Pancreas (tissue), 10 donors: Measurements from ENCODE around the gene S100A12. TPM values are rescaled to one million over a fixed set of nuclear protein-coding genes. Genes with fewer than 3 reads are reported as not detected.

Source experiments
- ATAC-seq, 4 donors: fragments of 200-7000 bp; cut with Tn5 transposase; one replicate each; pipeline versions ENCODE4 v1.8.0 to v1.9.1; 2020; ENCODE audit warnings: mild to moderate bottlenecking in 4 of 4, moderate library complexity in 4 of 4
- DNase-seq, 6 donors: peaks; one replicate each; pipeline ENCODE4 v3.0.0-alpha.2; 2020
- FAIRE-seq: peaks from 2 replicates; lab custom pipeline; 2012; peaks lifted over from hg19 to GRCh38; lab: Jason Lieb, UNC
- H3K27ac ChIP-seq, 4 donors: fragments of 200-600 bp; sonication (generic); 1 replicate in 3 of 4; 2 replicates in 1 of 4; pipeline versions ENCODE4 v1.5.0 to v1.8.0; 2020
- H3K27me3 ChIP-seq, 4 donors: fragments of 200-600 bp; one replicate each; pipeline ENCODE4 v1.8.0; 2021
- H3K36me3 ChIP-seq, 3 donors: fragments of 200-600 bp; sonication (generic) in 1 of 3; one replicate each; pipeline versions ENCODE4 v1.5.0 to v1.8.0; 2020 to 2021
- H3K4me1 ChIP-seq, 3 donors: fragments of 200-600 bp; one replicate each; pipeline ENCODE4 v1.8.0; 2021
- H3K4me3 ChIP-seq, 4 donors: fragments of 200-600 bp; sonication (generic) in 2 of 4; one replicate each; pipeline versions ENCODE4 v1.5.0 to v1.8.0; 2020 to 2021
- H3K9me3 ChIP-seq, 4 donors: fragments of 200-600 bp; one replicate each; pipeline ENCODE4 v1.8.0; 2021
- WGBS, 2 donors: extraction: QIAGEN DNeasy Blood & Tissue Kit; methylation state at CpG; one replicate each; pipeline ENCODE4 v1.1.7; 2013; 5-methylcytosine and 5-hydroxymethylcytosine counted together
- intact Hi-C, 3 donors: fragments of 100-400 bp; cut with DNase I; formaldehyde crosslinking; loops; one replicate each; pipeline versions ENCODE4 v1.11.1 to v1.14.2; 2022
- polyA plus RNA-seq, 2 donors: library from polyadenylated mRNA; stranded (reverse); fragments of 200-250 nt; gene quantifications; one replicate each; pipeline ENCODE4 v1.2.3, GENCODE V29; 2013
- total RNA-seq, 6 donors: library from RNA; stranded (reverse); fragmentation: NEBNext Ultra II Directional in 4 of 6; extraction: Animal tissue kit (Norgen Biotek cat#: 25700) in 4 of 6; gene quantifications; one replicate each; pipeline versions ENCODE4 v1.2.1 to v1.2.4, GENCODE V29; 2021 to 2023
- TF ChIP-seq, protein P1 (sequence below), 4 donors: fragments of 200-600 bp; sonication (generic) in 3 of 4; IDR thresholded peaks; one replicate each; pipeline versions ENCODE4 v1.5.0 to v1.8.0; 2021; ENCODE audit warnings: antibody characterized with exemption in 4 of 4
- donor health status: healthy with polysubstance abuse.
- donor health status: DM: no; HTN: no; CAD: no; lungs with moderate emphysema.
- donor health status: DM: no; HTN: no; CAD: no.
- donor health status: control.
- donor health status: control.
- donor health status: Bipolar disorder and iron deficiency.
- donor health status: DM: yes; HTN: yes; CAD: no.
- donor health status: DM: no; HTN: no; CAD: no.
- donor health status: DM: no; HTN: no; CAD: no.
- donor health status: DM: yes; HTN: yes; CAD: no.

The S100A12 gene
- total and polyA plus RNA-seq, 8 donors, result 0.44 to 5.2 (median 1.8) TPM; not detected in 1

DNA sequence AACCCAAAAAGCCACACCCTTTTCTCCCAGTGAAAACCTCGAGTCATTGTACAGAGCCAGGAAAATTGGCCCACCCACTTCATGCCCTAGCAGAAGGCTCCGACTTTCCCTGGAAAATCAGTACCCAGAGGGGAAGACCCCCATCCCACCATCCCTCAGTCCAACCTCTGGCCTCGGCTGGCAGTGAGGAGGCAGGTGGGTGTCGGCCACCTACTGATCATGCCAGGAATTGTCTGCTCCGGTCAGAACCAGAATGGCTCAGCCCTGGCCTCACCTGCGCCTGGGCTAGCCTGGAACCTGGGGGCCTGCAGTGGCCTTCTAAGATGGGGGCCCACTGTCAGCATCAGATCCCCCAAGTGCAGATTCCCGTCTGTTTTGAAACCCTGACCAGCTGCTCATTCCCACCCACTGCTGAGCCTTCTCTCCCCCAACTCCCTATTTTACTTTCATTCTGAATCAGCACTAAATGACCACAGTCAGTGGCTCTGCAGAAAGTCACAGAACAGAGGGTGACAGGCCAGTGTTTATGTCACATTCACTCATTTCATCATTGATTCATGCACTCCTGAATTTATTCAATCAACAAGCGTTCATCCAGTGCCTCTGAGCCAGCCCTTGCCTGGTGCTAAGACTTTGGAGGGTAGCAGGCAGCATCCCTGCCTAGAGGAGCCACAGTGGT lies 20.8 kb downstream of the S100A12 start:
- Histone ChIP-seq H3K27ac (no peak overlapping the region), H3K4me3 (no peak overlapping the region), H3K4me1 (no peaks in the 10 kb centered on the region), H3K36me3 (no peaks in the 10 kb centered on the region), H3K9me3 (no peaks in the 10 kb centered on the region), H3K27me3 (peaks cover 0 to 16% (median 0%) of the 10 kb centered on the region in 4 donors)
- intact Hi-C loops, result loop anchor here in 2 of 3 donors (5.0 kb wide), 1 partner anchor 143 kb away; no protein-coding TSS in a partner anchor
- DNase-seq, result no peak
- FAIRE-seq, result no peak
- TF ChIP-seq, protein P1, sequence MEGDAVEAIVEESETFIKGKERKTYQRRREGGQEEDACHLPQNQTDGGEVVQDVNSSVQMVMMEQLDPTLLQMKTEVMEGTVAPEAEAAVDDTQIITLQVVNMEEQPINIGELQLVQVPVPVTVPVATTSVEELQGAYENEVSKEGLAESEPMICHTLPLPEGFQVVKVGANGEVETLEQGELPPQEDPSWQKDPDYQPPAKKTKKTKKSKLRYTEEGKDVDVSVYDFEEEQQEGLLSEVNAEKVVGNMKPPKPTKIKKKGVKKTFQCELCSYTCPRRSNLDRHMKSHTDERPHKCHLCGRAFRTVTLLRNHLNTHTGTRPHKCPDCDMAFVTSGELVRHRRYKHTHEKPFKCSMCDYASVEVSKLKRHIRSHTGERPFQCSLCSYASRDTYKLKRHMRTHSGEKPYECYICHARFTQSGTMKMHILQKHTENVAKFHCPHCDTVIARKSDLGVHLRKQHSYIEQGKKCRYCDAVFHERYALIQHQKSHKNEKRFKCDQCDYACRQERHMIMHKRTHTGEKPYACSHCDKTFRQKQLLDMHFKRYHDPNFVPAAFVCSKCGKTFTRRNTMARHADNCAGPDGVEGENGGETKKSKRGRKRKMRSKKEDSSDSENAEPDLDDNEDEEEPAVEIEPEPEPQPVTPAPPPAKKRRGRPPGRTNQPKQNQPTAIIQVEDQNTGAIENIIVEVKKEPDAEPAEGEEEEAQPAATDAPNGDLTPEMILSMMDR (IDR thresholded peaks at IDR 0.05), result no peak
- ATAC-seq, result no peak
- WGBS, 2 donors, result 39 to 52% methylated on average over 8 of the region's 8 CpGs

DNA sequence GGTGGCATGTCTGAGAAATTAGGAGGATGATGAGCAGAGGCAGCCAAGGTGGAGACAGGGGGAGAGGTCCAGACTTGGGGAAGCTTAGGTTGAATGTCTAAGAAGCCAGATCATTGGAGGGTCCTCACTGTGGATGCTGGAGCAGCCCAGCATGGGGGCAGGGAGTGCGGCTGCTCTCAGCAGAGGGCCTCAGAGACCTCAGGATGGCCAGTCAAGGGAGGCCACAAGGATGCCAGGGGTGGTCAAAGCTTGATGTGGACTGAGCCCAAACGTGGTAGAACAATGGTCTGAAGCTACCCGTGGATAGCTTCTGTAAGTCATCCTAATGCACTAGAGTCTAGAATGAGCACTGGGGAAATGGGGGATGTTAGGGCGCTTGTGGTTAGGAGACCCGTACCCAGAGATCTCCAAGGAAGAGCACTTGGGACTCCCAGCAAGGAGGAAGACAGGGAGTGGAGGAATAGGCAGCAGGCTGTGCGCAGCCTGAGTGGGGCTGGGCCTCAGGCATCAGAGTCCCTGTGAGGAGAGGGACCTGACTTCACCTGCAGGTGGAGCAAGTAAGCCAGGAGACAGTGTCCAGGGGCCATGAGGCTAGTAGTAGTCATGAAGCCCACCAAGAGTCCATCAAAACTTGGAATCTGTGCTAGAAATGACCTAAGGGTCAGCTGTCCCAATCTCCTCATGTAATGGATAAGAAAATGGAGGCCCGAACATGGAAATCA lies 22.0 kb downstream of the S100A12 start:
- ATAC-seq (no peak), DNase-seq (no peak), FAIRE-seq (no peak)
- TF ChIP-seq, protein P1 (IDR thresholded peaks at IDR 0.05), result no peak
- no peaks in the 10 kb centered on the region for H3K4me1 ChIP-seq
- intact Hi-C loops, result loop anchor here in 2 of 3 donors (5.0 kb wide), 1 partner anchor 144 kb away; no protein-coding TSS in a partner anchor
- H3K4me3 ChIP-seq, result no peak overlapping the region
- H3K9me3 ChIP-seq, result no peaks in the 10 kb centered on the region
- H3K27me3 ChIP-seq, result peaks cover 0 to 16% (median 0%) of the 10 kb centered on the region in 4 donors
- WGBS, 2 donors, result 55 to 74% methylated on average over 7 of the region's 7 CpGs
- H3K36me3 ChIP-seq, result no peaks in the 10 kb centered on the region
- H3K27ac ChIP-seq, result no peak overlapping the region

DNA sequence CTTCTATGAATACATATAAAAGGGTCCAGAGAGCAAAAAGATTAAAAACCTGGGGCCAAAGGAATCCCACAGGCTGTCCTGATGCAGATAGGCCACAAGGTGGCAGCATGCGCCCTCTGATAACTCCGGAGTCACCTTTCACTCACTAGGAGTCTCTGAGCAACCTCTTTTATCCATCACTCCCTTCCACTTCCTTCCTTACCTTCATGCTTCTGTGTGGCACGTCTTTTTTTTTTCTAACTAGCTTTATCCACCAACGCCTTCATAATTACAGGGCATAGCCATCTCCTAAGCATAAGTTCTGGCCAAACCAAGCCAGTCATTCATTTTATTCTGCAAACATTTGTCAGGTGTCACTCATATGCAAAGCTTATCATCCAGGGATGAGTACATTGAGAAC lies 22.9 kb downstream of the S100A12 start:
- TF ChIP-seq, protein P1 (IDR thresholded peaks at IDR 0.05), result peak; percentile 83 to 93 (median 88)
- Histone ChIP-seq H3K36me3 (no peaks in the 10 kb centered on the region), H3K27me3 (peaks cover 0 to 16% (median 0%) of the 10 kb centered on the region in 4 donors), H3K4me1 (no peaks in the 10 kb centered on the region), H3K9me3 (no peaks in the 10 kb centered on the region), H3K4me3 (no peak overlapping the region), H3K27ac (no peak overlapping the region)
- 0 to 1% methylated on average over 4 of the region's 4 CpGs for WGBS, 2 donors
- FAIRE-seq (peak; percentile 75), ATAC-seq (peak; percentile 69 to 92 (median 88)), DNase-seq (peak in 5 of 6 donors; percentile 23 to 81 (median 57))
- intact Hi-C loops, result loop anchor here in 2 of 3 donors (5.0 kb wide), 1 partner anchor 145 kb away; no protein-coding TSS in a partner anchor

DNA sequence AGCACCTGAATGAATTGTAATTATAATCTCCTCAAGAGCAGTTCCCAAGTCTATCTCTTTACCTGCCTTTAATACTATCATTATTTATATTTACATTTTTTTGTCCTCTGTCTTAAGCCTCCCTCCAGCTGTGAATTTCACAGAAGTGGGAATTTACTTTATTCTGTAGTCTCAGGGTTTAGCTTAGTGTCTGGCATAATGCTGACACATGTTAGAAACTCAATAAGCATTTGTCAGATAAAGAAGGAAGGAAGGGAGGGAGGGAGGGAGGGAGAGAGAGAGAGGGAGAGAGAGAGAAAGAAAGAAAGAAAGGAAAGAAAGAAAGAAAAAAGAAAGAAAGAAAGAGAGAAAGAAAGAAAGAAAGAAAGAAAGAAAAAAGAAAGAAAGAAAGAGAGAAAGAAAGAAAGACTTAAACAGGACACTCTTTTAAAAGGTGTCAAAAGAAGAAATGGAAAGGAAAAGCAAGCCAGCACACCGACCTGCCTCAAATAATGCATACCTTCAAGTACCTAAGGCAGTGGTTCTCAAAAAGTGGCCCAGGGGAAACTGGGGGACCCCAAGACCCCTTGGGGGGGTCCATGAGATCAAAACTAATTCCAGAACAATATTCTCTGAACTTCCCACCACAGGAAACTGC lies 25.0 kb downstream of the S100A12 start:
- 9 to 18% methylated on average over 1 of the region's 1 CpG for WGBS, 2 donors
- TF ChIP-seq, protein P1 (IDR thresholded peaks at IDR 0.05), result no peak
- no peaks in the 10 kb centered on the region for H3K36me3 ChIP-seq
- intact Hi-C loops, result loop anchor here in 2 of 3 donors (5.0 kb wide), 1 partner anchor 147 kb away; no protein-coding TSS in a partner anchor
- H3K9me3 ChIP-seq, result no peaks in the 10 kb centered on the region
- ATAC-seq (no peak), FAIRE-seq (no peak), DNase-seq (no peak)
- no peaks in the 10 kb centered on the region for H3K4me1 ChIP-seq
- no peak overlapping the region for H3K4me3 ChIP-seq
- H3K27ac ChIP-seq, result no peak overlapping the region
- peaks cover 0 to 16% (median 0%) of the 10 kb centered on the region in 4 donors for H3K27me3 ChIP-seq
